GM19372 (cell line): ENCODE measurements around the gene SH3TC1.

Source experiments
- ATAC-seq: cut with Tn5 transposase; IDR thresholded peaks from one replicate; pipeline ENCODE4 v1.9.1; 2021; ENCODE audit warnings: mild to moderate bottlenecking, low read depth, moderate library complexity; ENCODE audit not compliant: unreplicated experiment

Gene SH3TC1

GRCh38 chr4:8198906-8199593, at the start of gene SH3TC1:
SH3TC1 (plus strand) TSS chr4:8199290; CDS start chr4:8205195, 5,905 bp downstream.
- peak; percentile 80 for ATAC-seq

- ATAC-seq = no peak
These were observed 49.4 kb upstream of the SH3TC1 start for GRCh38 chr4:8149664-8150063.

- no peak for ATAC-seq
These were observed 48.7 kb upstream of the SH3TC1 start for GRCh38 chr4:8150152-8151090.

- ATAC-seq = no peak
These were observed 47.9 kb upstream of the SH3TC1 start for GRCh38 chr4:8151165-8151650.

- ATAC-seq = no peak
These were observed 46.8 kb upstream of the SH3TC1 start for GRCh38 chr4:8152090-8152864.

- no peak for ATAC-seq
These were observed 46.2 kb upstream of the SH3TC1 start for GRCh38 chr4:8152865-8153257.

GRCh38 chr4:8153441-8153840, 45.6 kb upstream of the SH3TC1 start:
- ATAC-seq = no peak

- ATAC-seq = no peak
These were observed 44.0 kb upstream of the SH3TC1 start for GRCh38 chr4:8155048-8155447.

GRCh38 chr4:8155660-8156421, 43.2 kb upstream of the SH3TC1 start:
- ATAC-seq = no peak

- no peak for ATAC-seq
These were observed 42.5 kb upstream of the SH3TC1 start for GRCh38 chr4:8156617-8157016.

- ATAC-seq = no peak
These were observed 41.6 kb upstream of the SH3TC1 start for GRCh38 chr4:8157496-8157895.

- ATAC-seq = no peak
These were observed 41.0 kb upstream of the SH3TC1 start for GRCh38 chr4:8157944-8158709.

- ATAC-seq = peak; percentile 96
These were observed 40.2 kb upstream of the SH3TC1 start, which contains the start of gene ABLIM2 for GRCh38 chr4:8158710-8159536. ABLIM2 (minus strand) TSS chr4:8158813; CDS start chr4:8158689, 124 bp downstream.

- no peak for ATAC-seq
These were observed 39.4 kb upstream of the SH3TC1 start for GRCh38 chr4:8159537-8160232.

GRCh38 chr4:8160233-8160560, 38.9 kb upstream of the SH3TC1 start:
- ATAC-seq = no peak

GRCh38 chr4:8160572-8160971, 38.5 kb upstream of the SH3TC1 start:
- no peak for ATAC-seq

GRCh38 chr4:8162625-8163024, 36.5 kb upstream of the SH3TC1 start:
- ATAC-seq = no peak

GRCh38 chr4:8163026-8163425, 36.1 kb upstream of the SH3TC1 start:
- ATAC-seq = no peak
